Measurements from ENCODE around the gene HACD4.
A peak's percentile ranks its signal among the peaks of the same experiment; 100 is the strongest.

HACD4 gene, protein sequence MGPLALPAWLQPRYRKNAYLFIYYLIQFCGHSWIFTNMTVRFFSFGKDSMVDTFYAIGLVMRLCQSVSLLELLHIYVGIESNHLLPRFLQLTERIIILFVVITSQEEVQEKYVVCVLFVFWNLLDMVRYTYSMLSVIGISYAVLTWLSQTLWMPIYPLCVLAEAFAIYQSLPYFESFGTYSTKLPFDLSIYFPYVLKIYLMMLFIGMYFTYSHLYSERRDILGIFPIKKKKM

GRCh38 chr9:21031091-21031807, at the start of gene HACD4:
Gene HACD4 (minus strand): TSS chr9:21031640. CDS start chr9:21031590, 50 bp downstream.
- DNase-seq = peak; percentile 82

GRCh38 chr9:21080793-21081192, 49.4 kb upstream of the HACD4 start:
- no peak for DNase-seq

GRCh38 chr9:21078702-21079101, 47.3 kb upstream of the HACD4 start:
- DNase-seq = no peak

DNA sequence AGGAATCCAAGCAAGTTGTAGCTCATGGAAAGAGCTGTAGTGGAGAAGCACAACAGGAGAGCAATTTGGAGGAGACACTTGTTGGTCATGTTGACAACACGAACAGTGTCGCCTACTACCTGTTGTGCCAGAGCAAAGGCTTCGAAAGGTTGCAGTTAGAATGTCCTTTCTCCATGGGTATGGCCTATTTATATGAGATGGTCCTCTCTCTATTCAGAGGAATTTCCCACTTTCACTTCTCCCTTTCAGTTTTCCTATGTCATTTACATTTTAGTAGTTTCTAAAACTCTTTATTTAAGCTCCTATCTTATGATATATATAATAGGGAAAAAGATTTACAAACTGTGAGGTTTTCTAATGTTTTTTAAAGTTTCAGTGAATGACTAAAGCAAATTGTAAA, 46.3 kb upstream of the HACD4 start, which contains the start of gene IFNB1:
IFNB1 (minus strand) TSS at position 162 of the 400 bp plus-strand sequence; CDS start at position 89, 73 bp downstream.
- DNase-seq = no peak

GRCh38 chr9:21075484-21075883, 44.0 kb upstream of the HACD4 start:
- no peak for DNase-seq

GRCh38 chr9:21070906-21071305, 39.5 kb upstream of the HACD4 start:
- no peak for DNase-seq

DNA sequence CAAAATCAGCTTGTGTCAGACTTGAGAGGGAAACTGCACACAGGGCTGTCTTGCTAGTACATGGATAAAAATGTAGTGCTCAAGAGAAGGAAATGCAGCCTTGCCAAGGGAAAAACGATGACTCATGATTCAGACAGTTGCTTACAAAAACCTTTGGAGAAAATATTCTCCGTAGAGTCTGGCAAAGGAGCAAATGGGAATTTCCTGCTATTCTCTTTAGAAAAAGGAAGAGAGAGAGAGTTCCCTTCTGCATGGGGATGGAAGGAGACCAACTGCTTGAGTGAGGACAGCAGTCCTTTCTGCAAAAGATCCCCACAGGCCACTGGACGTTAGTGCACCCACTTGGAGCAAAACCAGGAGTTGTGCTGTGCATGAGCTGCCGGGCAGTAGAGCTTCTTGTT, 38.7 kb upstream of the HACD4 start:
- peak; percentile 68 for DNase-seq

DNA sequence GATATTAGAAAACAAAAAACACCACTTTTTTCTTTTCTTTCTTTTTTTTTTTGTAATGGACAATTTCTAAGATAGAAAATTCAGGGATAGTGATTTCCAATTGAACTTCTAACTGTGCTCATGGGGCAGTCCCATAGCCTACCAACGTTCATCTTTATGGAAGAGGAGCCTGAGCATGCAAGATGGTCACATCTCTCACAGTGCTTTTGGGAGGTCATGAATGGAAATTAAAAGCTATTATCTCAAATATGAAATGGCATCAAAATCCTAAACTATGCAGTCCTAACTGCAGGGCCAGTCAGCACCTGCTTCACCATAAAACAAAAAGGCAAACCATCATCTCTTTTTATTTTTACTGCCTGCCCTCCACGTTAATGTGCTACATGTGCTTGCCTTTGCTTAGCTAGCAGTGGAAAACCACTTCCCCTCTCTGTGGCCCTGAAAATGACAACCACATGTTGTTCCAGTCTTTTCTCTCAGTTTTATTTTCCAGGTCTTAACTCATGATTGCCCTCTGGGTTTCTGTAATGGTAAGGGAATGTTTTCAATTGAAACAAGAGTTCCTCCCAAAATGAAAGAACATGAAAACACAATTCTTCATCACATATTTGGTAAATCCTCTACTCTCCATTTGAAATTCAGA, 29.6 kb upstream of the HACD4 start:
- no peak for DNase-seq

DNA sequence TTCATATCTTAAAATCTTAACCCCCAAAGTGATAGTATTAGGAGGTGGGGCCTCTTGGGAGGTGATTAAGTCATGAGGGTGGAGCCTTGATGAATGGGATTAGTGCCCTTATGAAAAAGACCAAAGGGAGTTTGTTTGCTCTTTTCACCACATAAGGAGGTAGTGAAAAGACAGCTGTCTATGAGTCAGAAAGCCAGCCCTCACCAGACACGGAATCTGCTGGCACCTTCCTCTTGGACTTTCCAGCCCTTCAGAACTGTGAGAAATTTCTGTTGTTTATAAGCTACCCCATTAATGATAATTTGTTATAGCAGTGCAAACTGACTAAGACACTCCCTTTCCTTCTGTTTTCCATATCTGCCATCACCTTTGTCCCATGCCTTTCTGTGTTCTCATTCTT, 25.5 kb upstream of the HACD4 start:
- no peak for DNase-seq

DNA sequence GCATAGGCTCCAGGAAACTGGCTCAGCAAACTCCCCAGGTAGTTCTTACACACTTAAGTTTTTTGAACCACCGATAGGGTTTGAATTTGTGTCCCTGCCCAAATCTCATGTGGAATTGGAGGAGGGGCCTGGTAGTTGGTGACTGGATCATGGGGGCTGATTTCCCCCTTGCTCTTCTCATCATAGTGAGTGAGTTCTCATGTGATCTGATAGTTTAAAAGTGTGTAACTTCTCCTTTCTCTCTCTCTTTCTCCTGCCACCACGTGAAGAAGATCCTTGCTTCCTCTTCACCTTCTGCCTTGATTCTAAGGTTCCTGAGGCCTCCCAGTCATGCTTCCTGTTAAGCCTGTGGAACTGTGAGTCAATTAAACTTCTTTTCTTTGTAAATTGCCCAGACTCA, 22.4 kb upstream of the HACD4 start:
- DNase-seq = no peak

DNA sequence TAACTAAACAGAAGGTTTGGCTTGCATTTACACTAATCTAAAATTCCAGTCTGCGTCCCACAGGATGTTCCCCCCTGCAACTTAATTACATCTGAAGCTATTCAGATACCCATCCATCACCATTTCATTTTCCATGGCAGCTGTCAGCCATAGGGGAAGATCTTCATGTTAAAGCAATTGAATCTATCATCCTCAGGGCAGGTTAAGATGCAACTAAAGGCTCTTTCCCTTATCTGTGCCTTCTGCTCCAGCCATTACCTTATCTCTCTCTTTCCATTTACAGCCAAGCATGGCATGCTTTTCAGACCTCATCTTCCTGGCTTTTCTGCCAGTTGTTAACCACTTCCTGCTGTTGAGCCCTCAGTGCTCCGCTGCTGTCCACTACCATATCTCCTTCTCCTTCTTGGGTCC, 15.8 kb upstream of the HACD4 start:
- DNase-seq = no peak

DNA sequence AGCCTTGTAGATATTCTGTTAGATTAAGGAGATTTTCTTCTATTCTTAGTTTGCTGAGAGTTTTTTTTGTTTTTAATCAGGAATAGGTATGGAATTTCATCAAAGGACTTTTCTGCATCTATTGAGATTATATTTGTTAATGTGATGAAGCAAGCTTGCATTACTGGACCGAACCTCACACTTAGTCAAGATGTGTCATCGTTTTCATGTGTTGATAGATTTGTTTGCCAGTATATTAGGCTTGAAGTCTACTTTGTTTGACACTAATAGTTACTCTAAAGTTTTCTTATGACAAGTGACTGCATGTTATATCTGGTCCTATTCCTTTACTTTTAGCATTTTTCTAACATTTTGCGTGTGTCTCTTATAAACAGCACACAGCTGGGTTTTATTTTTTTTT, 12.4 kb upstream of the HACD4 start:
- no peak for DNase-seq

DNA sequence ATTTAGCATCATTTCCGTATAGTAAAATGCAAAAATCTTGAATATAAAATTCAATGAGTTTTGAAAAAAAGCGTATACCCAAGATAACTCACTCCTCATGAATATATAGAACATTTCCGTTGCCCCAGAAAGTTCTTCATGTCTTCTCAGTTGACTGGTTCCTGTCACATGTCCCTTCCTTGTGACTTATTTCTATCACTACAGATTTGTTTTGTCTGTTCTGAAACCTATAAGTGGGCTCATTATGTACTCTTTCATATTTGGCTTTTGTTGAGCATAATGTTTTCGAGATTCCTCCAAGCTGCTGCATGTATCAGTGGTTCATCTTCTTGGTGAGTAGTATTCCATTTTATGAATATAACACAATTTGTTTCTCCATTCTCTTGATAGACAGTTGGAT, 11.0 kb upstream of the HACD4 start:
- DNase-seq = no peak

- DNase-seq = no peak
Measured at GRCh38 chr9:21039302-21039701, 7.9 kb upstream of the HACD4 start.

DNA sequence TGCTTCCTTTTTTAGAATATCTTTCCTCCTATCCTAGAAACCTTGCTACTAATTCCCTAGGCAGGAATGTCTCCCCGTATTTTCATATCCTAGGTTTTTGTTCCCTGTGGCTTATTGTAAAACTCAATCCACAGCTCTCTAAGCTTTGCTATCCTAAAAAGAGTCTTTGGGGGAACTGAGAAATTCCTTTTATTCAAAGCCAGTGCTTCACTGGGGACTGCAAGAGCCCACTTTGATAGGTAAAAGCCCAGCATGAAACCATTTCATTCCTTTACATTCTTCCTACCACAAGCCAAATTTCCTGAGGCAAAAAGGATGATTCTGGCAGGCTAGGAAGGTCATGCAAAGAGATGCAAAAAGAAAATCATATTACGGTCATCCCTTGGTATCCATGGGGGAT, 5.8 kb upstream of the HACD4 start:
- DNase-seq = no peak

DNA sequence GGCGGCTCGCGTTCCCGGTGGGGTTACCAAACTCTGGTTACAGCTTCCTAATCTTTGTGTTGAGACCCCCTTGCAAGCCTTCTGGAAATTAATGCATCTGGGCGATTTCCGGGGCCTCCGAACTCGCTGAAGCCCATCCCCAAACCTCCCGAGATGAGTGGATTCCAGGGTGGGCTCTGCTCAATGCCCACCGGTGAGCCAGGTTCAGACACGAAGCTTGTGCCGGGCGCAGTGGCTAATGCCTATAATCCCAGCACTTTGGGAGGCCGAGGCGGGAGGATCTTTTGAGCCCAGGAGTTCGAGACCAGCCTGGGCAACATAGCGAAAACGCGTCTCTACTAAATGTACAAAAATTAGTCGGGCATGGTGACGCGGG, 356 bp upstream of the HACD4 start:
- DNase-seq = no peak

DNA sequence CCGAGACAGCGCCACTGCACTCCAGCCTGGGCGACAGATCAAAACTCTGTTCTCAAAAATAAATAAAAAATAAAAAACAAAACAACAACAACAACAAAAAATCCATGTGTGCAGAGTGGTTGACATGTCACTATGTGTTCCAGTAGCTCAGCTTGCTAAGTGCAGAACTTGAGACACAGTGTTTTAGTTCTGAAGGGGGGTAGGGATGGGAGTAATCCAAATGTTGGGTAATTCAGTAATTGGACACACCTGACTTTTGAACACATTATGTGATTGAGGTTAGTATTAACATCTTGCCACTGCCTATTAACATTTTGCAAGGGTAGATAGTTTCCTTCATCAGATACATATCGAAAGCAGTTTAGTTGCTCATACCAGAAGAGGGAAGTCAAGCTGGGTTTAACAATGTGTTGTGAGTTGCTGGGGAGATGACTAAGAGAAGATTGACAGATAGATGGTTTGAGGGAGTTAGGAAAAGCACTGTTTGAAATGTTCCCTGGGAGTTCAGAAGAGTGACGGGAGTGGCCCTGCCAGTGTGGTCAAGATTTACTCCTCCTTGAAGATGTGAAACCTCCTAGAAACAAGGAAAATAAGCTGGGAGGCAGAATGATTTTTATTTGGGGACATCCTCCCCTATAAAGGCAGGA, 928 bp downstream of the HACD4 start:
- no peak for DNase-seq

DNA sequence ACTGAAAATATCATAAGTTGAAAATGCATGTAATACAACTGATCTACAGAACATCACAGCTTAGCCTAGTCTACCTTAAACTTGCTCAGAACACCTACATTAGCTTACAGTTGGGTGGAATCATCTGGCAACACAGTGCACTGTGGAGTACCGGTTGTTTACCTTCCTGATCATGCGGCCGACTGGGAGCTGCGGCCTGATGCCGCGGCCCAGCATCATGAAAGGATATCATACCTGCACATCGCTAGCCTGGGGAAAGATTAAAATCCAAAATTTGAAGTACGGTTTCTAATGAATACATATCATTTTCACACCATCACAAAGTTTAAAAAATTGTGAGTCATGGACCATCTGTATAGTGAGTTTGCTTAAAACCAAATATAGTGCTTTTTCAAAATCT, 1.8 kb downstream of the HACD4 start:
- no peak for DNase-seq

GRCh38 chr9:21028466-21028865, 3.0 kb downstream of the HACD4 start:
- no peak for DNase-seq

- DNase-seq = no peak
Measured at GRCh38 chr9:21027295-21027694, 4.1 kb downstream of the HACD4 start.

DNA sequence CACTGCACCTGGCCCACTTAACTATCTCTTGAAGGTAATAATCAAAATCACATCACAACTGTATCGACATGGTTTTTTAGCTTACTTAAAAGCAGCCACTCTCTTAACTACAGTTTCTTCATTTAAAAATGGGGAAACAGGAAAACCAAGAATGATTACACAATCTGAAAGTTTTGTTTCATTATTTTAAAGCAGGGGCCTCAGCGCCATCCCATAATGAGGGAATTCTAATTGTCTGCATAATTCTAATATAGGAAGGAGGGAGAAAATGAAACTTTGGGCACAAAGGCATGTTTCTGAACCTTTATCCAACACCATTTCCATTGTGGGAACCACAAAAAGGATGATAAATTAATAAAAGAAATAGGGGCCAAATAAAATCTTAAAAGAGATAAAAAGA, 7.6 kb downstream of the HACD4 start:
- no peak for DNase-seq

DNA sequence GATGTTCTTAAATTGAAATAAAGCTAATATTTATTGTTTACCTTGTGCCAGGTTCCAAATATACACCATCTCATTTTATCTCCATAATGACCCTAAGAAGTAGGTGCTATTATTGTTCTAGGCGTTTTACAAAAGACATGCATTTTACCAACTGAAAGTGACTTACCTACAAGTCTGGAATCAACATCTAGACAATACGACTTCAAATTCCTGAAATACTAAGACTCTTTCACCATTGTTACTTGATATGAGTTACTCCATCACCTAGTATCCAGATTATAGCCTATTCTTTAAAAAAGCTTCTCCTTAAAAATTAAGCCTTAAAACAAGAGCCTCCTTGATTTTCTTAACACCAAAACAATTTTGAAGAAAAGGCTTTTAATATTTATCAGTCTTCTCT, 13.3 kb downstream of the HACD4 start:
- no peak for DNase-seq

DNA sequence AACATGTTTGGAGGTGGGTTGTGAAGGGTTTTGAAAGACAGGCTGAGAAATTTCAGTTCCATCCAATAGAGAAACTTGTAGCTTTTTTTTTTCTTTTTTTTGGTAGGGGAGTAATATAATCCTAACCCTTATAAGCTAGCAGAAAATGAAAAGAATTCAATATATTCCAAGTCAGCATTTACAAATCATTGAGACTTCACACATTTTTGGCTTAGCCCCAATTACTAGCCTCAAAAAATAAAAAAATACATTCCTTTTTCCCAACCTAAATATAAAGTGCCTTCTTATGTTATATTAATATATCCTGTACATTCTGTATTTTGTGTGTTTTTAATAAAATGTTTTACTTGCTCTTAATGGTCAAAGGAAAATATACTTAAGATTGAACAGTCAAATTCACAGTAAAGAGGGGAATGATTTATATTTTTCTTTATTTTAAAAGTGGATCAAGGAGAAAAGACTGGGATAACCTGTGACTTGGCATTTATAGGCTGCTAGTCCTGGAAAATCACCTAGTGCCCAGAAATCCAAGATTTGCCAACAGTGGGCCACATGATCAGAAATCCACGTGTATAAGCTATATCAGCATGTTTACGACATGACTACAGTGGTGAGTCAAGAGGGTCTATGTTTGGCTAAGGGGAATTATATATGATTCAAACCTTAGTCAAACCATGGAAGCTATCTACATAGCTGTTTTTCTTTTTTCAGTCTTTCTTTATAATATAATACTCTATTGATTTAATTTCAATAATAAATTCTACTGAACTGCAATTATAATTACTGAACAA, 14.5 kb downstream of the HACD4 start:
- no peak for DNase-seq
